Measurements from ENCODE around the gene GLI2.

Gene GLI2

DNA sequence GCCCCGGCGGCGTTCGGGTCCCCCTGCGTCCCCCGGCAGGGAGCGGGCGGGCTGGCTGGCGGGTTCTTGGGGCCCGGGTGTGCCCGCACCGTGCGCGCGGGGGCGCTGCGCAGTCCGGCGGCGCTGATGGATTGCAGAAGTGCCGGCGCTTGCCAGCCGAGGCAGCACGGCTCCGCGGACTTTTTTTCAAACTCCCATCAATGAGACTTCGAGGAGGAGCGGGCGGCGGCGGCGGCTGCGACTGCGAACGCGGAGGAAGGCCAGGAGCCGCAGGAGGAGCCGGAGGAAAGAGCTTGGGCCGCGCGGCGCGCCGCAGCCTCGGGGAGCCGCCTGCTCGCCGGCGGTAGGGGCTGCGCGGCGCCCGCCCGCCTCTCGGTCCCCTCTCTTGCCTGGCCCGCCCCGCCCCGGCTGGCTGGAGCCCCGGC is at the start of gene GLI2:
Gene GLI2, plus strand, starts transcription at position 123 of the 425 bp plus-strand sequence. CDS start 61,453 bp downstream, outside the sequence.
- no peak for DNase-seq

DNA sequence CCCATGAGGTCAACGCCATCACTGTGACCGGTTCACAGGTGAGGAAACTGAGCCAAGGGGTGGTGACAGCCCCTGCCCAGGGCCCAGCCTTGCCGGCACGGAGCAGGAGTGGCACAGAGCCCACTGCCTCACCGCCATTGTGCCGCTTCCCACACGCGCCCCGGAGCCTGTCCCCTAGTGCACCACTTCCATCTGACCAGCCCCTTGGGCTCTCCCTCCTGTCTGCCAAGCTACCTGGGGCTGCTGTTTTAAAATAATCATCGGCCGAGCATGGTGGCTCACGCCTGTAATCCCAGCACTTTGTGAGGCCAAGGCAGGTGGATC is 49.7 kb upstream of the GLI2 start:
- DNase-seq, result no peak

DNA sequence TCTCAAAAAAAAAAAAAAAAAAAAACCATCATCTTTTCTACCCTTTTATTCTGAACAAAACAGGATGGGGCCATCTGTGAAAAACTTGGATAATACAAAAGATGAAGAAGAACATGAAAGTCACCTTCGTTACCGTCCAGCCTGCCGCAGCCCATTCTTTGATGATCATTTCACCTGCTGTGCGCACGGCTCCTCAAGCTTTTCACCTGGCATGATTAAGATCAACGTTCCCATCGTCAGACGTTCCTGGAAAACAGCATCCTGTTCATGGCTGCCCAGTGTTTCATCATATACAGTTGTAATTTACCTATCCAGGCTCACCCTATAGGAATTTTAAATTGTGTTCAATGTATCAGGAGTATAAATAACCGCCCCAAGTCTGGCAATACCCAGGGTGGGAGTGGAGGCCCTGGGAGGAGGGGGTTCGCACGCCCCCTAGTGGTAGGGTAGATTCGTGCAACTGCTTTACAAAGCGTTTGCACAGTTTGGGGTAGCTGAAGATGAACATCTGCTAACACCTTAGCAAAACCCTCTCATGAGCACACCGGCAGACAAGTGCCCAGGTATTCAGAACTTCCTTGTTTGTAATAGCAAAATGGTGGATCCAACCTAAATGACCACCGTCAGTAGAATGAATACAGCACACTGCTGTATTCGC is 49.0 kb upstream of the GLI2 start:
- peak in 1 of 4 experiments; percentile 3 for DNase-seq

DNA sequence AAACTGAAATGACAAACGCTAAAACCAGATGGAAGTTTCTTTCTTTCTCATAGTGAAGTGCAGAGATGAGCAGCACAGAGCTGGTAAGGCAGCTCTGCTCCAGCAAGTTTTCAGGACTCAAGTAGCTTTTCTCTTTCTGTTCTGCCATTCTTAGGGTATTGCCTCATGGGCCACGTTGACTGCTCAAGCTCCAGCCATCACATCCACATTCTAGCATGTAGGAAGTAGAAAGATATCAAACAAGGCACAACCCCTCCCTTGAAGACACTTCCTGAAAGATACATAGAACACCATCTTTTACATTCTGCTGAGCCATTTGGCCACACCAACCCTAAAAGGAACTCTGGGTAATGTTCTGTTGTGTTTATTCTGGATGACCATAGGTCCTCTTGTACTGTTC is 48.5 kb upstream of the GLI2 start:
- no peak for DNase-seq

DNA sequence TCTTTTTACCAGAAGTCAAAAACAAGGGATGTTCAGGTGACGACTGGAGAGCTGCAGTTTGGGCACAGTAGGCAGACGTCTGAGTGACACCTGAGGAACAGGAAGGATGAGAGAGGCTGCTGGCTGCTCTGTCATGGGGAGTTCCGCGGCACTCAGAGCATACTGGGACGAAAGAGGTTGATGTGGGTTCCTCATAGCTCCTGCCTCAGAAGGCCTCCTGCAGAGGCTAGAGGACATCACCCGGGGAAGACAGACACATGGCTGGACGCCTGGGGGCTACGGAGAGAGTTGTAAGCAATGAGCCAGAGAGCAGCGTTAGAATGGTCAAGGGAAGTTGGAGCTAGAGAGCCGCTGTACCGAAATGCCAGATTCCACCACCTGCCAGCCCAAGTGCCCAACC is 45.1 kb upstream of the GLI2 start:
- no peak for DNase-seq

DNA sequence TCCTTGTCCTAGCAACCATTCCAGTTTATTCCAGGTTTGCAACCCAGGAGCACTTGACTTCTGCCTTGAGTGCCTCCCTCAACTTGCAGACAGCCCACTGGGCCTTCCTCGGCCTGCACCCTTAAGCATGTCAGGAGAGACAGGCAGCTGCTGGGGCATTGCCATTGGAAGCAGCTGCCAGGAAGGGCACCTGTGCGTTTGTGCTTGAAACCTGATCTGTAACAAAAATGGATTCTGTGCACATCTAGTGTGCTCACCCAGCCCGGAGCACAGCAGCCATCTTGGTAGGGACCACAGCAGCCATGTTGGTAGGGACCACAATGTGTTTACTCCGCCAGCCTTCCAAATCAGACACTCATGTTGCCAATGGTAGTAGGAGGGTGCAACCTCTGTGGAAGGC is 44.3 kb upstream of the GLI2 start:
- DNase-seq, result no peak

DNA sequence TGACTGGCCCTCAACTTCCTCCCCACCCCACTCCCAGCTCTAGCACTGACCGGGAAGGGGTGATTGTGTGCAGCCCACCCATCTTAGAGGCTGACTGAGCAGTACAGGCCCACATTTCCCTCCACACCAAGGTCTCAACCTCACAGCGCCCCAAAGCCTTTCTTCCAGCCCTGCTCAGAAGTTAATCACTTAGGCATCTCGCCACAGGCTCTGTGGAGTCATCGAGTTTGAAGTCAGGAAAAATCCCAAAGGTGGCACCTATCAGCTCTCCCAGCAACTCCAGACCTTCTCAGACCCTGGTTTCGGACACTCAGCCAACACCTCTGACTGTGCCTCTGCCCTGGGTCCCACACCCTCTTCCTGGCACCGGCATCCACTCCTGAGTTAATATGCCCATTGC is 43.0 kb upstream of the GLI2 start:
- no peak for DNase-seq

DNA sequence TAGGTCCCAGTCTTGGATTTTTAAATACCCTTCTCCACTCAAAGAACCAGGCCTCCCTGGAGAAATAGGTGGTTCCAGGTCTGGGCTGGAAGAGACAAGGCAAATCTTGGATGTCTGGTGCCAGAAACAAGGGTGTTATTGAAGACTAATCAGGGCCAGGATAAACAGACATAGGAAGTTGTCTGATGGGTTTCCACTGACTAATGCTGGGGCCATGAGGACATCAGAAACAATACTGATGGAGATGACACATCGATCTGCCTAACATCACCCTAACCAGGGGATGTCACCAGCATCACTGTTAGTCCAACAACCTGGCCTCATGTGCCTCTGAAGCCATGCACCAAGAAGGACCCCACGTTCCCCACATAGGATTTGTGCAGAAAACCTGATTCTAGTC is 42.5 kb upstream of the GLI2 start:
- DNase-seq, result no peak

DNA sequence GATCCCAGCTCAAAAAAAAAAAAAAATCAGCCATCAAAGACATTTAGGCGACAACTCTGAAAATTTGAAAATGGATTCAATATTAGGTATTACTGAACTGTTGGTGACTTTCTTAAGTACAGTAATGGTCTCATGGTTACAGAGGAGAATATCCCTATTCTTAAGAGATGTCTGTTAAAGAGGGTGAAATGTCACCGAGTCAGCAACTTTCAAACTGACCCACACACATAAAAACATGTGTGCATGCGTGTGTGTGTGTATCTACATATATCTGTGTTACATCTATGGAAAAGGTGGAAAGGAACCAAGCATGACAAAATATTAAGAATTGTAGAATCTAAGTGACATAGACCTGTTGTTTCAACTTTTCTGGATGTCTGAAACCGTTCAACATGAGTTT is 41.6 kb upstream of the GLI2 start:
- no peak for DNase-seq

DNA sequence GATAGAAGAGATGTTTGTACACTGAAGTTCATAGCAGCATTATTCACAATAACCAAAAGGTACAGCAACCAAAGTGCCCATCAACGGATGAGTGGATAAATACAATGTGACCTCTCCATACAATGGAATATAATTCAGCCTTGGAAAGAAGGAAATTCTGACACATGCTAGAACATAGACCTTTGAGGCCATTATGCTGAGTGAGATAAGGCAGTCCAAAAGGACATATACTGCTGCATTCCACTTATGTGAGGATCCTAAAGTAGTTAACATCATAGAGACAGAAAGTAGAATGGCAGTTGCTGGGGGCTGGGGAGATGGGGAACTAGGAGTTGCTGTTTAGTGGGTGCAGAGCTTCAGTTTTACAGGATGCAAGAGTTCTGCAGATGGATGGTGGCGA is 38.2 kb upstream of the GLI2 start:
- DNase-seq, result no peak

DNA sequence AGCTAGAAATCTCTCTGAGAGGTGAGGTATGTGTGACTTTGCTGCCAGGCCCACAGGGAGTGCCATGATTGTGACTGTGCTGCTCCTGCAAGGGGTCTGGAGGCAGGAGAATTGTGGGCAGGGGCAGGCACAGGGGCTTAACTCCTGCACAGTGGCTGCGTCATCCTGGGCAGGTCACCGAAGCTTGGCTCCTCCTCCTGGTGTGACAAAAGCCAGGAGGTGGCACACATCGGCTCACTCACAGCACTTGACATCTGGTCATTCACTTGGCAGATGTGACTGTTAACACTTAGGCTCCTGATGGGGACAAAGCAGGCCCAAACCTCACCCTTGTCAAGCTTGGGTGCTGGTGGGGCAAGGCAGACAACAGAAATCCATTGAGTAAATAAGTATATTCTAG is 36.4 kb upstream of the GLI2 start:
- DNase-seq, result no peak

DNA sequence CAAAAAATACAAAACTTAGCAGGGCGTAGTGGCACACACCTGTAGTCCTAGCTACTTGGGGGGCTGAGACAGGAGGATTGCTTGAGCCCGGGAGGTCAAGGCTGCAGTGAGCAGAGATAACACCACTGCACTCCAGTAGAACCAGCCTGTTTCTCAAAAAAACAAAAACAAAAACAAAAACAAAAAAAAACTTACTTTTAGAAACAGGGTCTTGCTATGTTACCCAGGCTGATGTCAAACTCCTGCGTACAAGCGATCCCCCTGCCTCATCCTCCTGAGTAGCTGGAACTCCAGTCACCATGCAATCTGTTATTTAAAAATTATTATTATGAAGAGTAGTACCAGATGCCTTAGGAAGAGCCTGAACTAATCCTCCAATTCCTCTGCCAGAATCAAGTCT is 35.0 kb upstream of the GLI2 start:
- DNase-seq, result no peak

DNA sequence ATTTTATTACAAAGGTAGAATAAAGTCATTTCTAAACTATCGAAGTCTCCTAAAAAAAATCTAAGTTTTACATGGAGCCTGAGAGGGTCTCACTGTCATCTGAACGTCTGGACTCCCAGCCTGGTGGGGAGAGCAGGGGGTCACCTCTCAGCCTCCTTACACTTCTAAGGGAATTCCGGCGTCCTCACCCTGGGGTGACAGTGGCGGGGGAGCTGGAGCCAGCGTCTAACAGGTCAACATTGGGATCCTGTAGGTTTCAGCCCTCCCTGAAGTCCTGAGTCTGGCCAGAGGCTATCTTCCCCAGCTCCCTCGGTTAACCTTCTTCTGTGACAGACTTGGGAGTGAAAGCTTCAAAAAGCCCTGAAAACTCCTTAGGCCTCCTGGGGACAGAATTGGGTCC is 34.6 kb upstream of the GLI2 start:
- DNase-seq, result no peak

DNA sequence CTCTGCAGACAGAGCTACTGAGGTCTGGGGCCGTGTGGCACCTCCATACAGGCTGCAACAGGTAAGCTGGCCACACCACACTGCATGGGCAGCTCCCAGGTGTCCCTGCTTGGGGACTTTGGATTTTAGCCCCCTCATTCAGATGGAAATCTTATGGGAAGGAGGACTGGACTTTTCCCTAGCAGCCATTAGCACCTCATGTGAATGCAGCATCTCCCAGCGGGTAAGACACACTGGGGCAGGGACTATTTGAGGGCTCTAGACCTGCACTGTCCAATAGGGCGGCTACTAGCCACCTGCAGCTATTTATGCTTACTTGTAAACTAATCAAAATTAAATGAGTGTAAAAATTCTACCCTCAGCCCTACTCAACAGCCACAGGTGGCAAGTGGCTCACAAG is 34.2 kb upstream of the GLI2 start:
- no peak for DNase-seq

DNA sequence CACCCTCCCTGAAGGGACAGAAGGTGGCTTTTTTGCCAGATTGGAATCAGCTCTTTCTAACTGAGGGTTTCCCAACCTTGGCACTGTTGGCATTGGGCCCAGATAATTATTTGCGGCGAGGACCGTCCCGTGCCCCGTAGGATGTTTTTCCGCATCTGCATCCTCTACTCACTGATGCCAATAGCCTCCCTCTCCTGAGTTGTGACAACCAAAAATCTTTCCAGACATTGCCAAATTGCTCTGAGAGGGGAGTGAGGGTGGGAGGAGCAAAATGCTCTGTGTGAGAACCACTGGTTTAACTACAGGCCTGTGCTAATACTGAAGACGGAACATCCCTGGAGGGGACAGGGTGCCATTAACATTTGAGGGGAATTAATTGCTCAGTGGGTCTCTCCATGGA is 33.6 kb upstream of the GLI2 start:
- no peak for DNase-seq

DNA sequence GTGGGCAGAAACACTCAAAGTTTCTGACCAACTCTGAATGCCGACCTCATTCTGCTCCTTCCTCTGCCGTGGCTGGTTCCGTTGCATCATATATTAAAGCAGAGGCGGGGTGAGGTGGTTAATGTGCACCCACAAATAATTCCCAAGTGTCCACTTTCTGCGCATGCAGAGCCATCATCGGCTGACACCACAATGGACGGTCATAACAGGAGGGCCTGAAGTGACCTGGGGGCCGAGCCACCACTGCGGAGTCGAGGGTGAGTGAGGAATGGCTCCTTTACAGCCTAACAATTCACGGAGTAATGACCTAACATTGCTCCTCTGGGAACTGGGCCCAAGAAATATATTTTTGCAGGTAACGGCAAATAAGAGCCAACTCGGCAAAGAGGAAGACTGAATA is 32.9 kb upstream of the GLI2 start:
- DNase-seq, result no peak

DNA sequence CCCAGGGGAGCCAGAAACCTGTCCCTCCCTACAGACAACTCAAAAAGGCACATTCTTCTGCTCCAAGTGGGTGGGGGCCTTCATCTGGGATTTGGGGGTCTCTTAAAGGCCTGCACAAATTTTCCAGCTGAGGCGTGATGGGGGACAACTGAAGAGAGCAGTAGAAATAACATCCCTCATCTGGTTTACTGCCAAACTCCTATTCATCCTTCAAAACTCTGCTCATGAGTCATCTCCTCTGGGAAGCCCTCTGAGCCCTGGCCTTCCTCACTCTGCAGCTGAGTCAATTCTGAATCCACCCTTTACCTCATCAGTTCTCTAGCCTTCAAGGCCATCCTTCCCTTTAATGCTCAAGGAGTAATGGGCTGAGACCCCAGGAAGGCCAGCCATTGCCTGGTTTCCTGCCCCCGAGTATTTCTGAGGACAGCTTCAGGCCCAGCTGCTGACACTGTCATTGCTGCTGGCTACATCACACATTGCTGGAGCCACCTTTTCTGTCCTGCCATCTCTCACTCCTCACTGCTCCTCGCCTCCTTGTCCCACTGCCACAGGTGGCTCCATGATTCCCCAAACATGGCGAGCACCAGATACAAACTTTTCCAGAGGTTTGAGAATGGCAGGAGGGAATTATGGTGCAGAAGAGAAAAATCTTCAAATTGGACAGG is 32.2 kb upstream of the GLI2 start:
- no peak for DNase-seq

DNA sequence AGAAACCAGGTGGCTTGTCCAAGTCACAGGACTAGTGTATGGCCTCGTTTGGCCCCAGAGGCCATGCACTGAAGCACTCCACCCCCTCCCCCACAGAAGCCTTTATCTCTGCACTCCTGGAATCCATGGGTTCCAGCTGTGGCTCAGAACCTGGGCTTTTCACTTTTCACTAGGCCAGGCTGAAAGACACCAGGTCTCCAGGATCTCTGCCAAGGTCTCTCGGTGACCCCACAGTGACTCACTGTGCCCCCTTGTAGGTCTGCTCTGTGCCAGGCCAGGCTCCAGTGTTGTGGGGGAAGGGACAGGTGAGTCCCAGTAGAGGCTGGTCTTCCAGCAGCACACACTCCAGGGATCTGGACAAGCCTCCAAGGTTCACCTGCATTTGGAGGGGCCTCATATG is 31.0 kb upstream of the GLI2 start:
- no peak for DNase-seq

DNA sequence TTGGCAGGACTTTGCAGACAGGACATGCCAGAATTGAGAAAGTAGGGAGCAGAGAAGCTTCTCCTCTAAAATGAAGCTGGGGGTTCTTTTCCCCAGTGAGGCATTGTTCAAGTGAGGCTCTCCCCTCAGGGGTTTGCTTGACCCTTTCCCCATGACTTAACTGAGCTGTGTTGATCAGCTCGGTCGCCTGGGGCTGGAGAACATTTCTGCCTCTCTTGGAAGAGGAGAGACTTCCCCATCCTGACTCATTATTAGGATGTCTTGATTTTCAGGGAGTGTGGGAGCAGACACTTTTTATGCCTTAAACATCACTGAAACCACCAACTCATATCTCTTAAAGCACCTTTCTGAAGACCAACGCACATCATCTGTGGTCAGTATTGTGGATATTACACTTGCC is 27.9 kb upstream of the GLI2 start:
- DNase-seq, result no peak

DNA sequence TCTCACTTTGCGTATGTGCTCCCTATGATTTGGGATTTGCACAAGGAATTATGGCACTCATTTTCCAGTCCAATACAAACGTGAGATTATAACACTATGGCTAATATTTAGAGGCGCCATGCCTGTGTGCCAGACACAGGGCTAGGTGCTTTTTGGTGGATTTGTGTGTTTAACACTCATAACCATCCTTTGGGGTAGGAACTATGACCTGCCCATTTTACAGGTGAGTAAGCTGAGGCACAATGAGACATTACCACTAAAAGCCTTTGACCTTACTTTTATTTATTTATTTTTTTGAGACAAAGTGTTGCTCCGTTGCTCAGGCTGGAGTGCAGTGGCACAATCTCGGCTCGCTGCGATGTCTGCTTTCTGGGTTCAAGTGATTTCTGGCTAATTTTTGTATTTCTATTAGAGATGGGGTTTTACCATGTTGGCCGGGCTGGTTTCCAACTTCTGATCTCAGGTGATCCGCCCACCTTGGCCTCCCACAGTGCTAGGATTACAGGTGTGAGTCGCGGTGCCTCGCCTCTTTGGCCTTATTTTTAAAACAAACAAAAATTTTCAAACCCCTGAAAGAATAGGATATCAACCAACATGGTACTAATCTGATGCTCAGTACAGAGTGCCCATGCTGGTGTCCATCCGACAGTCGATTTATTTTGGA is 26.6 kb upstream of the GLI2 start:
- no peak for DNase-seq

DNA sequence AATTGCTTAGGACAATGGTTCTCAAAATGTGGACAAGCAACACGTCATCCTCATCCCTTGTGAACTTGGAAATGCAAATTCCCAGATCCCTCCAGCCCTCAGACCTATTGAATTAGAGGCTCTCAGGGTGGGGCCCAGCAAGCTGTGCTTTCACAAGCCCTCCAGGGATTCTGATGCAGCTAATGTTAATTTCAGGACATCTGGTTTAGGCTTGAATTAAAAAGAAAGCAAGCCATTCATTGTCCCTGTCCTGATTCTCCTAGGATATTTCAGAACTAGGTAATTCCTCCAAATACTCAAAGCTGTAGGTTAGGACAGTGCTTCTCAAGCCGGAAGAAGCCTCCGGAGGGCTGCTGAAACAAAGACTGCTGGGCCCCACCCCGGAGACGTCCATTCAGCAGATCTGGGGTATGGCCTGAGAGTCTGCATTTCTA is 26.0 kb upstream of the GLI2 start:
- DNase-seq, result no peak

DNA sequence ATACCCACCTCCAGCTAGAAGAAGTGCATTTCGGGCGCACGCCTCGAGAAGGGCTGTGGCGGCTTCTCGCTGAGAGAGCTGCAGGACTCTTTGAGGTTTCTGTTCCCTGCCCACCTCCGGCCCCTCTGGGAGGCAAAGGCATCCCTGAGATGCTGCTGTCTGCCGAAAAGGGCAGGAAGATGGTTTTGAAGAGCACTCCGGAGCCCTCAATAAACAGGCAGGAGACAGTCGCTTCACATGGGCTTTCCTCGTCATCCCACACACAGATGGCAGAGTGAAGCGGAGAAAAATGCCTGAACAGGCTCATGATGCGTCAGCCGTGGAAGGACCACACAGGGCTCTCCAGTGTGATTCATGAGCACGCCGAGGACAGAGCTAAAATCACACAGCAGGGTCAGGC is 25.4 kb upstream of the GLI2 start:
- DNase-seq, result no peak

DNA sequence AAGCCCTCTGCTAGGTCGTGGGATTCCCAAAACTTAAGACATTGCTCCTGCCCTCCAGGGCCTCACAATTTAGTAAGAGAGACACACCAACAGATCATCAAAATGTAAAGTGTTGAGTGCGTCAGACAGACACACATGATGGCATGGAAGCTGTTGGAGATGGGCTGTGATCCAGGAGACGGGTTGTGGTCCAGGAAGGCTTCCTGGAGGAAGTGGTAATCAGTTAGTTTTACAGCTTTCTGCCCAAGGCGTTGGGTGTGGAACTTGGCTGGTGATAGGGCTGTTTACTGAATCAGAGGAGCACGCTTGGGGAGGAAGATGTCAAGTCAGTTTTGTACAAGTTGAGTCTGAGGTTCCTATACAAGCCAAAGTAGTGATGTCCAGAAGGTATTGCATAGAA is 24.0 kb upstream of the GLI2 start:
- DNase-seq, result no peak

DNA sequence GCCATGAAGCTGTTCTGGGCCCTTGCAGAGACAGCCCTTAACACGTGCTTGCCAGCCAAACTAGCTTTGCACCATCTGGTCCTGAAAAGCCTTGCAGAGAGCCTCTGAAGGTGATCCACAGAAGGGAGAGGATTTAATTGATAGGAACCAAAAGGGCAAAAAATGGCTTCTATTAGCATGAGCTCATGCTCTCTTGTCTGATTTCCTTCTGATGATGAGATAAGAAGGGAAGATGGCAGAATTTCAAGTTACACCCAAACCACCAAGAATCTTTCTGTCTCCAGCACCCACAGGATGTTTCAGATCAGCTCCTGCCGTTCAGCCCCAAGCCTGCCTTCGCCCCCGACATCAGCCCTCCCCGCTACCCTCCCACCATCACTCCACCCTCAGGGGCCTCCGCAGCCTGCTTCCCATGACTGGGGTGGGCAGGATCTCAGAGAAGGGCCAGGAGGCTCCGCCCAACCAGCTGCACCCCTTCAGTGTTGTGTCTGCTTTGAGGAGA is 23.4 kb upstream of the GLI2 start:
- no peak for DNase-seq

DNA sequence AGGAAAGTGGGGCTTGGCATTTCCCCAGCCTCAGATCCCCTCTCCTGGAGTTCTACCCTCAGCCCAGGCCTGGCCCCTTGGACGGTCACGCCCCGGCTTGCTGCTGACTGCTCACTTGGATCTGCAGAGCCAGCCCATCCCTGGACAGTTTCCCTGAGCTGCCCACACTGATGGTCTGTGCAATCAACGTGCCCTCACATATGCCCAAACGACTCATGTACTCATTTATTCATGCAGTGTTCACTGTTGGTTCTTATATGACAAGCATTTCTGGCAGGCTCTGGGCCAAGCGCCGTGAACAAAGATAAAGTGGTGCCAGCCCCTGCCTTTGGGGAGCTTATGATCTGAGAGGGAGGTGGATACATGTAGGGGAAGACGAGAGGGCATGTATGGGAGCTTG is 20.3 kb upstream of the GLI2 start:
- no peak for DNase-seq

Measured in activated naive CD4-positive, alpha-beta T cell (primary cell).